GM19395 (cell line): ENCODE measurements around the gene WDFY1.

Experiments
- ATAC-seq: cut with Tn5 transposase; IDR thresholded peaks from one replicate; pipeline ENCODE4 v1.9.1; 2021; ENCODE audit warnings: mild to moderate bottlenecking, moderate library complexity; ENCODE audit not compliant: unreplicated experiment

The WDFY1 gene

DNA sequence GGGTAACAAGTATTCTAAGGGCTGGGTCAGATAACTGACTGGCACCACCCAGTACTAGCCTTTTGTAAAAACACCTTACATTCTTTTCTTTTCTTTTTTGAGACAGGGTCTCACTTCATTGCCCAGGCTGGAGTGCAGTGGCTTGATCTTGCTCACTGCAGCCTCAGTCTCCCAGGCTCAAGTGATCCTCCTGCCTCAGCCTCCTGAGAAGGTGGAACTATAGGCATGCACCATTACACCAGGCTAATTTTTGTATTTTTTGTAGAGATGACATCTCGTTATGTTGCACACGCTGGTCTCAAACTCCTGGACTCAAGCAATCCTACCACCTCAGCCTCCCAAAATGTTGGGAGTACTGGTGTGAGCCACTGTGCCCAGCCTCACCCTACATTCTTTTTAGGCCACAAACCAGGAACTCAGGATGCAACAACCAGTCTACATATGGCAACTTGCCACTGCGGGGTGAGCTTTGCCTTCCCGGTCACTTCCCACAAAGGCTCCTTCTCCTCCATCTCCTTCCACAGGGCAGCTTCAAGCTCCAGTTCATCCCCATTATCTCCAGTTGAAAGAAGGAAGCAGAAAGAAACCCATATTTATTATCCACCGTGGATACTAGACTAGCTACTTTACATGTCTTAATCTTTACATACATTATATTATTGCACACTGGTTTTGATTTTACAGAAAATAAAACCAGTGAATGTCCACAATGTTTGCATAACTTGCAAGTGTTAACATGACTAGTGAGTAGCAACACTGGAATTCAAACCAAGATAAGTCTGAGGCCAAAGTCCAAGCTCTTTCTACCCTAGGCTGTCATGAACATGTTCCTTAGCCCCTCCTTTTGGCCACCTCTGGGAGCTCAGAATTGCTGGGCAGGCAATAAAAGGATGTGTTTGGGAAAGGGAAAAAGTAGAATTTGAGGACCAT lies 84.1 kb downstream of the WDFY1 start:
- ATAC-seq = no peak

DNA sequence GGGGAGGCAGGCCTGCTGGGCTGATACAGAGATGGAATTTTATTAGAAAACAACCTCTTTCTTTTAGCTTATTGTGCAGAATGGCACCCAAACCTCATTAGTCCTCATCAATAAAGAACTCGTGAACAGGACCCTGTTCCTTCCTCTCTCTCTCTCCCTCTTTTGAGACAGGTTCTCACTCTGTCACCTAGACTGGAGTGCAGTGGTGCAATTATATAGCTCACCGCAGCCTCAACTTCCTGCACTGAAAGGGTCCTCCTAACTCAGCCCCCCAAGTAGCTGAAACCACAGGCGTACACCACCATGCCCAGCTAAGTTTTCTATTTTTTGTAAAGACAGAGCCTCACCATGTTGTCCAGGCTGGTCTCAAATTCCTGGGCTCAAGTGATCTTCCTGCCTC lies 86.1 kb downstream of the WDFY1 start:
- ATAC-seq = no peak

- no peak for ATAC-seq
Measured at GRCh38 chr2:223856584-223856983, 88.6 kb downstream of the WDFY1 start.

- no peak for ATAC-seq
Measured at GRCh38 chr2:223856021-223856420, 89.1 kb downstream of the WDFY1 start.

GRCh38 chr2:223855426-223855825 lies 89.7 kb downstream of the WDFY1 start:
- no peak for ATAC-seq

- peak; percentile 59 for ATAC-seq
Measured at GRCh38 chr2:223854741-223855140, 90.4 kb downstream of the WDFY1 start.

- ATAC-seq = no peak
Measured at GRCh38 chr2:223853425-223853837, 91.7 kb downstream of the WDFY1 start.

DNA sequence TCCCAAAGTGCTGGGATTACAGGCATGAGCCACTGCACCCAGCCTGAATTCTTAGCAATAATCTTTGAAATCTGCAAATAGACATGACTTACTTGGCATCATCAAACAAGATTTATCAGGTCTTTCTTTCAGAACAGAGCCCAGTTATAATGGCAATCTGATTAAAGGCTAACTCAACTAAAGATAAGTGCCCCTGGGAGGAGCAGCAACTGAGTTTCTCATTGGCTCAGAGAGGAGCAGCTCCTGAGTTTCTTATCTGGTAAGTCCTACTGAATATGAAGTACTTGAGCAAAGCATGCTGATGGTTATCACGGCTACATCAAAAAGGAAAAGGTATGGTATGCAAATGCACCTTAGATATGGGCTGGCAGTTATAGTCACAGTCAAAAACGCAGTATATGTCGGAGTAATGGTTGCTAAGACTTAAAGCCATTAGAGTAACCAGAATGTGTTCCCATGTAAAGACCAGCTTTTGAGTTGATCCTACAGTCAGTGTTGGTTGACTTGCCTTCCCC lies 92.8 kb downstream of the WDFY1 start:
- no peak for ATAC-seq

DNA sequence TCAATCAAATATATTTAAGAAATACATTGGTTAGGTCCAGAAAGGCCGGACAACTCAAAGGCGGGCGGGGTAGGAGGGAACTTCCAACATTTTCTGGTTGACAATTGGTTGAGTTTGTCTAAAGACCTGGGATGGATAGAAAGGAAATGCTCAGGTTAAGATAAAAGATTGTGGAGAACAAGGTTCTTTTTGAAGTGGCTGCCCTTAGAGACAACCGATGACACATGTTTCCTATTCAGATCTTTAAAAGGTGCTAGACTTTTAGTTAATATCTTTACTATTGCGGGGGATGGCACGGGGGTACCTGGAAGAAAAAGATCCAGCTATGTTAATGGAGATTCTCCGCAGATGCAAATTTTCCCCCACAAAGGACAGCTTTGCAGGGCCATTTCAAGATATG lies 97.7 kb downstream of the WDFY1 start:
- ATAC-seq = no peak

GRCh38 chr2:223846515-223846914 lies 98.6 kb downstream of the WDFY1 start:
- ATAC-seq = no peak

DNA sequence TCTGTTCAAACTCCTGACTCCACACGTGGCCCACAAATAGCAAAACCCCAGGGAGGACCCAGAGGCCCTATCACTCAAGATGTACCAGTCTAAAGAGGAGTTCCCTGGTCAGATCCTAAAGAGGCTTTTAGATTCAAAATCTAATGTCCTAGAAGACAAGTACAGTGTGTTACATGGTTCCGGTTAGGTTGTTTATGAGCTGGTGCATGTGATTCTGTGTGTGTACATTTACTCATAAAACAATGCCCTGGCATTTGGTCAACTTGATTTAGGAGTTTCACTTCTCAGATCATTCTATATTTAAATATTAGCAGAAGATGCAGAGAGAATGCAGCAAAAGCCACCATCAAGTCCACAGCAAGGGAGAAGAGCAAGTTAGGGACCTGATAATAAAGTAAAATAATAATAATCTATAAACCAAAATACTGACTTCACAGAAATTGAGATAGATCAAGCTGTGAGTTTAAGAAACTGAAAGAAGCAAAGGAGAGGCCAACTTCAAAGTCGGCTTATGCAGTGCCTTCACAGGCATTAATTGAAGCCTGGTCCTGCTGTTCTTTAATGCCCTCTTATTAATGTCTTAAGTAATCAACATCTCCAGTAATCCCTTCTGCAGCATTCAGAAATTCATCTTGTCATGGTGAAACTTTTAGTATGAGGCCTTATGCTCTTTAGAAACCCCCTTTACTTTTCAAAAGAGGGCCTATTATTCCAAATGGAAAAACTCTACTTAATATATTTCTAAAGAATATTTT lies 103.5 kb downstream of the WDFY1 start:
- no peak for ATAC-seq

DNA sequence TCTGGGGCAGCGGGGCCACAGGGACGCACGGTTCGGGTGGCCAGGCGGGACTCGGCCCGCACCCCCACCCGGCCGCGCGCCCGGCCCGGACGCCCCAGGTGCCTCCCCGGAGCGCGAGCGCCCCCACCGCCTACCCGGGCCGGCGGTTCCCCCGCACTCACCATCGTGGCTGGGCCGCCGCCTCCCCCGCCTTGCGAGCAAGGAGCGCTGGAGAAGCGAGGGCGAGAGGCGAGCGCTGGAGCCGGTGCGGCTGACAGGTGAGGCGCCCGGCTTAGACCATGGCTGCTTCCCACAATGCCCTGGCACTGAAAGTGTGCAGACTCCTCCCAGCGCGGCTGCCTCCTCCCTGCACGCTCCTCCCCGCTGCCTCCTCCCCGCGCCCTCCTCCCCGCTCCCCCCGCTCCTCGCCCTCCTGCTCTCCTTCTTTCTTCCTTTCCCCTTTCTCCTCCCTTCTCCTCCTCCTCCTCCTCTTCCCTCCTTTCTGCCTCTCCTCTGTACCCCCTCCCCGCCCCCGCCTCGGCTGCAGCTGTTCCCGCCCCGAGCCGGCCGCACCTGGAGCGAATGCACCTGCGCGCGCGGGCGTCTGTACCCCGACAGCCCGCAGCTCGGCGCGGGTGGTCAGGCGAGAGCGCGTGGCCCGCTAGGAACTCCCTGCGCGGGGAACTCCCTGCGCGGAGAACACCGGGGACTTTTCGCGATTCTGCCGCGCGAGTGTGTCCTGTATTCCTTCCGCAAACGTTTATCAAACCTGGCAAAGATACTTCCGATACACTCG lies 107.7 kb downstream of the WDFY1 start, which contains the start of gene AP1S3:
TSS of gene AP1S3 (minus strand) at position 296 of the 775 bp plus-strand sequence. CDS start at position 164, 132 bp downstream.
- ATAC-seq = peak; percentile 64

DNA sequence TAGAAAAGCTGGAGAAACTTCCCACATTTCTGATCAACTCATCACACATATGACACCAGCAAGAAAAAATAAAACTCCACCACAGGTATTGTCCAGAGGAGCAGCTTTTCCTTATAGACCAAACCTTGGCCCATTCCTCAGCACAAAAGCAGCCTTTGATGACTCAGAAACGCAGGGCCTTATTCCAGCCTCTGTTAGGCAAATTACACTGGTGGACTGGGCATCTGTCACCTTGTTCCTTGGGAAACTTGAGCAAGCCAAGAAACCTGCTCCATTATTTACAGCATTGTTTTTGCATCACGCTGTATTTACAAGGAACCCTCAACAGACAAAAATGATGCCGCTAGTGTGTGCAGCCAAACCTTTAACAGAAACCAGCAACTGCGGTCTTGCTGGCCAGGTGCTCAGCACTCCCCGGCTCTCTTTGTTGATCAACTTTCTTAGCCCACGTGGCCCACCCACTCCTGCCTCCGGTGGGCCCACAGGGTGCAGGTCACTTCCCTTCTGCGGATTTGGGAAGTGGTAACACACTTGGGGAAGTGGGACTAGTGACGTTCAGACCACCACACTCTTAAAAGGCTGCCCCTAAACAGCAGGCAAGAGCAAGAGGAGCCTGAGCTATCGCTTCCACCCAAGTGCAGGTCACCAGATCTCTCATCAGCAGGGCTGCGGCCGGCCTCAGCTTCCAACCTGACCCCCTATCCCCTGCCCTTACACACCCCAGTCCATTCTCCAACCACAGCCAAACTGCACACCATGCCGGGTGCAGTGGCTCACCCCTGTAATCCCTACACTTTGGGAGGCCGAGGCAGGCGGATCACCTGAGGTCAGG lies 109.2 kb downstream of the WDFY1 start:
- ATAC-seq = peak; percentile 72

GRCh38 chr2:223834431-223834830 lies 110.7 kb downstream of the WDFY1 start:
- no peak for ATAC-seq

DNA sequence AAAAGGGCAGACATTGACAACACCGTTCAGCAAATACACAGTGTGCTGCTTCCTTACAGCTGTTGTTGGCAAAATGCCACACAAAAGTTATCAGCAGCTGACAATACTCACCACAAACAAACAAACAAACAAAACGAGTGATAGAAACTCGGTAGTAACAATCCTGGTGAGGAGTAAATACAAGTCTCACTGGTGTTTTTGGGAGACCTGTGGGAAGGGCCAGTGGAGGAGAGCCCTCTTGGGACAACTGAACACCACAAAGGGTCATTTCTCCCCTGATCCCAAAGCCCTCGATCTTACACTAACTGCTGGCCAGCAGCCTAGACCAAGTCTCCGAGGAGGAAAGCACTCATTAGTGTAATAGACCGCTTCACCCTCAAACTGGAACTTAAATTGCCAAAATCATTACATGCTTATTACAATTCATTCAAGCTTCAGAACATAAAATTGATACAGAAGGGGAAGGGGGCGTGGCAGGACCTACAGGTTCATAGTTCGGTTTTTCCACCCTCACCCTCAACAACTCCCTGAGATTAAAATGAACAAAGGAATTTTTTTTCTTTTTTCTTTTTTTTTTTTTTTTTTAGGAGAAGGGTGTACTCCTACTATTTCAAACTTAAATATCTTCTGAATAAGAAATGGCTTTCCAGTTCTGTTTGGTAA lies 112.8 kb downstream of the WDFY1 start:
- no peak for ATAC-seq

- no peak for ATAC-seq
Measured at GRCh38 chr2:223829128-223829527, 116.0 kb downstream of the WDFY1 start.

DNA sequence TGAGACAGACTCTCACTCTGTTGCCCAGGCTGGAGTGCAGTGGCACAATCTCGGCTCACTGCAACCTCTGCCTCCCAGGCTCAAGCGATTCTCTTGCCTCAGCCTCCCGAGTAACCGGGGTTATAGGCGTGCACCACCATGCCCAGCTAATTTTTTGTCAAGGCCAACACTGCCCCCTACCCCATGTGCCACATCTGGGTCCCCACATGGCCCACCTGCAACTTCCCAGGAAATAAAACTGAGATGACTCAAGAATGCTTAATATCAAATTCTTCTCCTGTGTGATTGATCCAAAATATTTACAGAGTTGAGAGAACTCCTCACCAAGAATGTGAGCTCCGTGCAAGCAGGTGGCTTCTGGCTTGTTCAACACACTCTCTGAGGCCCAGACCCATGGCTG lies 116.8 kb downstream of the WDFY1 start:
- ATAC-seq = no peak

DNA sequence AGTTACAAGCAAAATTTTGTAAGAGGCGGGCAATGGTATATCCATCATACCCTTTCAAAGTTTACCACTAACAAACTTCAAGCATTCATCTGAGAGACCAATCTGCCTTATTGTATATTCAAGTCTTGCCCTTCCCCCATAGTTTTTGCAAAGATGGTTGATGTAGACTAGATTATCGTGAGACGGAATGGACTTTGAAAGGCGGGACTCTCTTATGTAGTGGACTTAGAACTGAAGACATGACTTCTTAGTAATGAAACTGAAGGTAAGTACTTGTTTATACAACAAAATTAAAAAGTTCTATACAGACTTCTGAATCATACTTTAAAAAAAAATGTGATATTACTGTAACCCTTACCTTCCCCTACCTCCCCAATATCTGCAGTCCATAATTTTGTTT lies 118.1 kb downstream of the WDFY1 start:
- ATAC-seq = no peak
